IMR-90 (cell line): Measurements from ENCODE around the gene TIAM2. TPM values are rescaled to one million over a fixed set of nuclear protein-coding genes. Genes with fewer than 3 reads are reported as not detected.
A peak's percentile ranks its signal among the peaks of the same experiment; 100 is the strongest.

ENCODE experiments used
- ATAC-seq: fragments of 200-7000 bp; cut with Tn5 transposase; 2 replicates; pipeline ENCODE4 v1.9.1; 2020; ENCODE audit warnings: low read depth, mild to moderate bottlenecking, moderate library complexity
- BruUV-seq: library from RNA; stranded (reverse); fragments of 400-500 nt; replicated peaks from 2 replicates; lab custom pipeline; 2021; lab: Mats Ljungman, UMichigan
- CTCF ChIA-PET: fragments of 300-600 bp; formaldehyde crosslinking; extraction: SDS; loops from one replicate; lab custom pipeline; 2021; ENCODE audit warnings: antibody characterized with exemption; lab: Yijun Ruan, JAX
- POLR2A ChIA-PET: fragments of 300-600 bp; sonication (Branson Sonifier 250); formaldehyde crosslinking; loops from one replicate; lab custom pipeline; 2022; ENCODE audit warnings: antibody characterized with exemption; ENCODE audit not compliant: unreplicated experiment; lab: Charles Lee
- DNase-seq: peaks from one replicate; pipeline ENCODE4 v3.0.0; 2013
- H2AFZ ChIP-seq: replicated peaks from 2 replicates; pipeline ENCODE3; 2013; ENCODE audit warnings: low read length, mild to moderate bottlenecking; ENCODE audit not compliant: poor library complexity
- H2AK5ac ChIP-seq: 2 replicates; pipeline ENCODE4 v1.6.1; 2013; ENCODE audit warnings: low read depth, low read length, inconsistent platforms
- H2AK9ac ChIP-seq: replicated peaks from 2 replicates; pipeline ENCODE3; 2013; ENCODE audit warnings: mild to moderate bottlenecking, low read depth, low read length, moderate library complexity; ENCODE audit not compliant: poor library complexity
- H2BK120ac ChIP-seq: 2 replicates; pipeline ENCODE4 v1.6.1; 2013; ENCODE audit warnings: low read depth, low read length, inconsistent platforms
- H2BK15ac ChIP-seq: 3 replicates; pipeline ENCODE4 v1.6.1; 2013; ENCODE audit warnings: low read depth, low read length, inconsistent platforms
- H2BK20ac ChIP-seq: 2 replicates; pipeline ENCODE4 v1.6.1; 2013; ENCODE audit warnings: low read depth, mild to moderate bottlenecking, inconsistent platforms, low read length, moderate library complexity
- H2BK5ac ChIP-seq: 2 replicates; pipeline ENCODE4 v1.6.1; 2013; ENCODE audit warnings: mild to moderate bottlenecking, low read depth, low read length, inconsistent platforms; ENCODE audit not compliant: poor library complexity, severe bottlenecking
- H3K14ac ChIP-seq: replicated peaks from 2 replicates; pipeline ENCODE4 v1.6.1; 2013; ENCODE audit warnings: low read depth, low read length, inconsistent platforms
- H3K18ac ChIP-seq: 2 replicates; pipeline ENCODE4 v1.6.1; 2013; ENCODE audit warnings: low read depth, low read length, control low read depth
- H3K23ac ChIP-seq: 2 replicates; pipeline ENCODE4 v1.6.1; 2013; ENCODE audit warnings: low read depth, low read length, inconsistent platforms
- H3K27ac ChIP-seq: 2 replicates; pipeline ENCODE4 v1.5.1; 2013; ENCODE audit warnings: mild to moderate bottlenecking, control low read depth, low read length; ENCODE audit not compliant: insufficient read depth
- H3K27me3 ChIP-seq: 2 replicates; pipeline ENCODE4 v1.6.1; 2013; ENCODE audit warnings: low read length; ENCODE audit not compliant: control insufficient read depth, insufficient read depth
- H3K36me3 ChIP-seq: 2 replicates; pipeline ENCODE4 v1.6.1; 2013; ENCODE audit warnings: low read length, mixed read lengths; ENCODE audit not compliant: control insufficient read depth, insufficient read depth
- H3K4ac ChIP-seq: 2 replicates; pipeline ENCODE4 v1.6.1; 2013; ENCODE audit warnings: low read depth, low read length, inconsistent platforms
- H3K4me1 ChIP-seq: 2 replicates; pipeline ENCODE4 v1.6.1; 2013; ENCODE audit warnings: low read length, mixed read lengths; ENCODE audit not compliant: control insufficient read depth, insufficient read depth
- H3K4me2 ChIP-seq: 2 replicates; pipeline ENCODE4 v1.6.1; 2013; ENCODE audit warnings: low read depth, mild to moderate bottlenecking, control low read depth, low read length, moderate library complexity
- H3K4me3 ChIP-seq: 2 replicates; pipeline ENCODE4 v1.5.1; 2013; ENCODE audit warnings: low read depth, mild to moderate bottlenecking, control low read depth, low read length, moderate library complexity; ENCODE audit not compliant: insufficient read depth
- H3K56ac ChIP-seq: 2 replicates; pipeline ENCODE4 v1.6.1; 2013; ENCODE audit warnings: low read length, inconsistent platforms; ENCODE audit not compliant: insufficient read depth; ENCODE audit errors: extremely low read depth
- H3K79me1 ChIP-seq, 2 experiments: 2 replicates each; pipeline ENCODE4 v1.6.1; 2013; ENCODE audit warnings: low read length in 2 of 2, inconsistent platforms in 1 of 2, low read depth in 1 of 2
- H3K9ac ChIP-seq: 2 replicates; pipeline ENCODE4 v1.6.1; 2013; ENCODE audit warnings: low read depth, low read length, control low read depth
- H3K9me1 ChIP-seq: 2 replicates; pipeline ENCODE4 v1.6.1; 2013; ENCODE audit warnings: low read length, inconsistent platforms; ENCODE audit not compliant: insufficient read depth
- H3K9me3 ChIP-seq: 2 replicates; pipeline ENCODE4 v1.6.1; 2013; ENCODE audit warnings: low read length; ENCODE audit not compliant: control insufficient read depth, insufficient read depth
- H4K20me1 ChIP-seq: 2 replicates; pipeline ENCODE4 v1.6.1; 2013; ENCODE audit warnings: low read length, inconsistent platforms; ENCODE audit not compliant: insufficient read depth
- H4K5ac ChIP-seq: 2 replicates; pipeline ENCODE4 v1.6.1; 2013; ENCODE audit warnings: mild to moderate bottlenecking, low read depth, low read length, control low read depth
- H4K8ac ChIP-seq, 2 experiments: 2 replicates each; pipeline ENCODE4 v1.6.1; 2013; ENCODE audit warnings: low read depth in 2 of 2, low read length in 2 of 2, control low read depth in 1 of 2, inconsistent platforms in 1 of 2
- H4K91ac ChIP-seq: 2 replicates; pipeline ENCODE4 v1.6.1; 2013; ENCODE audit warnings: low read depth, low read length, inconsistent platforms; ENCODE audit not compliant: insufficient read depth
- BHLHE40 ChIP-seq: fragments of 150-350 bp; IDR thresholded peaks from 2 replicates; pipeline ENCODE4 v1.6.1; 2016; ENCODE audit warnings: mild to moderate bottlenecking, low read depth, low read length
- CEBPB ChIP-seq: IDR thresholded peaks from 2 replicates; pipeline ENCODE4 v1.6.1; 2012; ENCODE audit warnings: low read depth, low read length, improper control_type of control experiment
- CHD1 ChIP-seq: IDR thresholded peaks from 2 replicates; pipeline ENCODE4 v1.6.1; 2012; ENCODE audit warnings: low read depth, low read length, improper control_type of control experiment
- MAFK ChIP-seq: IDR thresholded peaks from 2 replicates; pipeline ENCODE4 v1.6.1; 2012; ENCODE audit warnings: low read depth, low read length, improper control_type of control experiment
- NFE2L2 ChIP-seq: fragments of 150-350 bp; IDR thresholded peaks from 2 replicates; pipeline ENCODE4 v1.6.1; 2016; ENCODE audit warnings: low read depth, mild to moderate bottlenecking, low read length
- RFX5 ChIP-seq: IDR thresholded peaks from 2 replicates; pipeline ENCODE4 v1.8.0; 2012; ENCODE audit warnings: low read depth, mild to moderate bottlenecking, low read length, moderate library complexity
- WGBS, 2 experiments: methylation state at CpG; one replicate each; pipeline versions ENCODE4 v1.1.5 to v1.1.7; 2013; ENCODE audit warnings: missing lambda C conversion rate in 2 of 2; ENCODE audit not compliant: insufficient read length in 1 of 2; ENCODE audit errors: extremely low coverage in 2 of 2; 5-methylcytosine and 5-hydroxymethylcytosine counted together
- dilution Hi-C: fragments of 300-500 bp; cut with HindIII; formaldehyde crosslinking; loops from one replicate; pipeline ENCODE4 v1.14.3; 2018; ENCODE audit warnings: low sequenced_read_pairs; ENCODE audit not compliant: unreplicated experiment
- in situ Hi-C: fragments of 300-500 bp; cut with MboI; formaldehyde crosslinking; loops from 3 replicates; pipeline ENCODE4 v1.14.3; 2019; ENCODE audit warnings: low sequenced_read_pairs, inconsistent platforms, mixed read lengths
- intact Hi-C: fragments of 100-400 bp; cut with micrococcal nuclease; formaldehyde crosslinking; loops from 2 replicates; pipeline ENCODE4 v1.10.0; 2022
- polyA plus RNA-seq, 3 experiments: library from polyadenylated mRNA; depleted of rRNA; stranded (reverse); fragments of >200 nt; gene quantifications; 2 replicates each; pipeline ENCODE4 v1.2.3, GENCODE V29; 2012; ENCODE audit warnings: low replicate concordance in 1 of 3
- total RNA-seq: library from RNA; depleted of rRNA; stranded (reverse); fragments of >200 nt; gene quantifications from 2 replicates; pipeline ENCODE4 v1.2.3, GENCODE V29; 2012
- TF ChIP-seq, protein P1 (sequence below): fragments of 150-350 bp; IDR thresholded peaks from 2 replicates; pipeline ENCODE4 v1.6.1; 2016; ENCODE audit warnings: low read depth, mild to moderate bottlenecking, low read length, moderate library complexity, borderline replicate concordance
- TF ChIP-seq, protein P2 (sequence below): conservative IDR thresholded peaks from 2 replicates; pipeline ENCODE4 v1.5.1; 2012; ENCODE audit warnings: mild to moderate bottlenecking, low read depth, low read length, improper control_type of control experiment
- TF ChIP-seq, protein P3 (sequence below): fragments of 150-350 bp; IDR thresholded peaks from 2 replicates; pipeline ENCODE4 v1.6.1; 2017; ENCODE audit warnings: mild to moderate bottlenecking, antibody characterized with exemption, low read length, low read depth

The TIAM2 gene
- total and polyA plus RNA-seq, 2 of the 4 experiments (the other 2 are of a cell fraction): 3.1 to 4.7 TPM

DNA sequence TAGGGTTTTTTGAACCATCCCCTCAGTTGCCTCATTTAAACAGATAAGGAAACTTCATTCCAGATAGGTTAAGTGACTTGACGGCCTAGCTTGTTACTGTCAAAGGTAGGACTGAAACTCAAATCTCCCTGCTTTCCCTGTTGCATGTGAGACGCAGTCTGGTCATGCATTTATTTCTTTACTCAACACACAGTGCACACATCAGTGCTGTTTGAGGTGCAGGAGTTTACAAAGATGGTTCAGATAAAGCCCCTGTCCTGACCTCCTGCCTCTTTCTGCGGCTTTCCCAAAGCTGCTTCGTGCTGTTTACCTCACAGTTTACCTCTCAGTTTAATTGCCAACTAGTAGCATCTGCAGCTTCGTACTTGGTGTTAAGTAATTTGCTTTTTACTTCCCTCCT is 26.6 kb downstream of the TIAM2 start:
- no peak for DNase-seq
- Histone ChIP-seq H3K9ac (no peak overlapping the region), H3K4me1 (peaks cover 3% of the 10 kb centered on the region; the same call in 1 of the 2 replicates), H2BK5ac (no peak overlapping the region), H3K14ac (no peak overlapping the region), H3K27me3 (no peaks in the 10 kb centered on the region), H2BK15ac (no peak overlapping the region), H2BK120ac (no peak overlapping the region), H4K5ac (no peak overlapping the region), H3K4ac (peak overlapping the region; percentile 9; the same call in 1 of the 2 replicates), H3K56ac (no peak overlapping the region), H3K4me2 (no peak overlapping the region), H3K36me3 (0 out of 2 replicates have a peak, but pooled peaks cover 2% of the 10 kb centered on the region), H2BK20ac (no peak overlapping the region), H3K9me1 (no peaks in the 10 kb centered on the region), H4K91ac (no peak overlapping the region), H3K18ac (no peak overlapping the region), H2AK5ac (no peak overlapping the region), H2AFZ (no peak overlapping the region), H3K79me1 (peaks cover 0 to 6% of the 10 kb centered on the region in 2 experiments; a peak in 1 of 4 replicates), H3K9me3 (no peaks in the 10 kb centered on the region), H4K8ac (no peak overlapping the region), H3K27ac (no peak overlapping the region), H3K4me3 (no peak overlapping the region), H2AK9ac (no peak overlapping the region), H3K23ac (no peak overlapping the region), H4K20me1 (no peaks in the 10 kb centered on the region)
- ATAC-seq: no peak
- ChIA-PET POLR2A (no interaction called here), CTCF (no interaction called here)
- in situ Hi-C loops (no loop called here), intact Hi-C loops (no loop called here), dilution Hi-C loops (no loop called here)
- BruUV-seq: no TSS peak
- WGBS, 2 experiments: 100% methylated on average over 1 of the region's 5 CpGs; no CpG with 5 or more reads in 1 of the 2 experiments
- TF ChIP-seq, protein P1, sequence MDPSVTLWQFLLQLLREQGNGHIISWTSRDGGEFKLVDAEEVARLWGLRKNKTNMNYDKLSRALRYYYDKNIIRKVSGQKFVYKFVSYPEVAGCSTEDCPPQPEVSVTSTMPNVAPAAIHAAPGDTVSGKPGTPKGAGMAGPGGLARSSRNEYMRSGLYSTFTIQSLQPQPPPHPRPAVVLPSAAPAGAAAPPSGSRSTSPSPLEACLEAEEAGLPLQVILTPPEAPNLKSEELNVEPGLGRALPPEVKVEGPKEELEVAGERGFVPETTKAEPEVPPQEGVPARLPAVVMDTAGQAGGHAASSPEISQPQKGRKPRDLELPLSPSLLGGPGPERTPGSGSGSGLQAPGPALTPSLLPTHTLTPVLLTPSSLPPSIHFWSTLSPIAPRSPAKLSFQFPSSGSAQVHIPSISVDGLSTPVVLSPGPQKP: no peak
- TF ChIP-seq, protein P2, sequence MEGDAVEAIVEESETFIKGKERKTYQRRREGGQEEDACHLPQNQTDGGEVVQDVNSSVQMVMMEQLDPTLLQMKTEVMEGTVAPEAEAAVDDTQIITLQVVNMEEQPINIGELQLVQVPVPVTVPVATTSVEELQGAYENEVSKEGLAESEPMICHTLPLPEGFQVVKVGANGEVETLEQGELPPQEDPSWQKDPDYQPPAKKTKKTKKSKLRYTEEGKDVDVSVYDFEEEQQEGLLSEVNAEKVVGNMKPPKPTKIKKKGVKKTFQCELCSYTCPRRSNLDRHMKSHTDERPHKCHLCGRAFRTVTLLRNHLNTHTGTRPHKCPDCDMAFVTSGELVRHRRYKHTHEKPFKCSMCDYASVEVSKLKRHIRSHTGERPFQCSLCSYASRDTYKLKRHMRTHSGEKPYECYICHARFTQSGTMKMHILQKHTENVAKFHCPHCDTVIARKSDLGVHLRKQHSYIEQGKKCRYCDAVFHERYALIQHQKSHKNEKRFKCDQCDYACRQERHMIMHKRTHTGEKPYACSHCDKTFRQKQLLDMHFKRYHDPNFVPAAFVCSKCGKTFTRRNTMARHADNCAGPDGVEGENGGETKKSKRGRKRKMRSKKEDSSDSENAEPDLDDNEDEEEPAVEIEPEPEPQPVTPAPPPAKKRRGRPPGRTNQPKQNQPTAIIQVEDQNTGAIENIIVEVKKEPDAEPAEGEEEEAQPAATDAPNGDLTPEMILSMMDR: no peak
- TF ChIP-seq CHD1: no peak
- no peak for TF ChIP-seq NFE2L2
- TF ChIP-seq CEBPB: no peak
- TF ChIP-seq, protein P3, sequence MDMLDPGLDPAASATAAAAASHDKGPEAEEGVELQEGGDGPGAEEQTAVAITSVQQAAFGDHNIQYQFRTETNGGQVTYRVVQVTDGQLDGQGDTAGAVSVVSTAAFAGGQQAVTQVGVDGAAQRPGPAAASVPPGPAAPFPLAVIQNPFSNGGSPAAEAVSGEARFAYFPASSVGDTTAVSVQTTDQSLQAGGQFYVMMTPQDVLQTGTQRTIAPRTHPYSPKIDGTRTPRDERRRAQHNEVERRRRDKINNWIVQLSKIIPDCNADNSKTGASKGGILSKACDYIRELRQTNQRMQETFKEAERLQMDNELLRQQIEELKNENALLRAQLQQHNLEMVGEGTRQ: no peak
- TF ChIP-seq RFX5: no peak
- TF ChIP-seq BHLHE40: no peak
- no peak for TF ChIP-seq MAFK
